HK-2 (cell line): ENCODE data around the gene CEACAM8.
A peak's percentile ranks its signal among the peaks of the same experiment; 100 is the strongest.
"Not testable (repeated sequence)": the region's sequence is repeated elsewhere in the genome, so short reads cannot be mapped to it uniquely, and the experiment has no call there.

Experiments used
- DNase-seq: peaks from one replicate; pipeline ENCODE4 v3.0.0-alpha.2; 2018; ENCODE audit not compliant: unreplicated experiment

The CEACAM8 gene

DNA sequence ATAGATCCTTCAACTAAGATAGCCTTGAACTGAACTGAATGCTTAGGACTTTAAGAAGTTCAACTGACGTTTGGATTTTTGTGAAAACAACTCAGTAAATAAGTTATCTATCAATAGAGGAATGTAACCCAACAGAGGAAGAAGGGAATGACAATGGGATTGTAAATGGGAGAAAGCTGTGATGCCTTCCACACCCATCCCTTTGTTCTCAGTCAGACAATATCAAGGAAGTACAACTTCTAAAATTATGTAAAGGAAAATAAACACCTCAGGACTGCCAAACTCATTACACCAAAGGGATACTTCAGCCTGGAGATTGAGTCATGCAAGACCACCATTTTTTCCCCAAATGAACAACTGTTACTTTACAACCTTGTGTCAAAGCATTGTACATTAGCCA, 21.1 kb downstream of the CEACAM8 start:
- no peak for DNase-seq

GRCh38 chr19:42571116-42571515, 23.6 kb downstream of the CEACAM8 start:
- no peak for DNase-seq

- DNase-seq, result no peak
Observed at GRCh38 chr19:42569193-42569592, 25.5 kb downstream of the CEACAM8 start.

DNA sequence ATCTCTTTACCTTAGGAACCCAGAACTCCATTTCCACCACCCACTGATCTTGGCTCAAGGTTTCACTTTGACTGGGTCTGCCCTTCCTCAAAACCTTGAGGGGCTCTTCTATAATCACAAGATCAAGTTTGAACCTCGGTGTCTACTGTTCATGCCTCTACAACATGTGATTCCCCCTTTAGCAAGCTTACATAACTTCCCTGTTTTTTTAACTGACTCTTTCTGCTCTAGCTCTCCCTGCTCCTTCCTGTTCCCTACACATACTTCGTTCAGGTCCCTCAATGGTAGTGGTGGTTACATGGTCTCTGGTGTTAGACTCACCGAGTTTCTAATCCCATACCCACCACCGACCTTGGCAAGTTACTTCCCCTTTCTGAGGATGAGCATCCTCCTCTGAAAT, 26.7 kb downstream of the CEACAM8 start:
- no peak for DNase-seq

DNA sequence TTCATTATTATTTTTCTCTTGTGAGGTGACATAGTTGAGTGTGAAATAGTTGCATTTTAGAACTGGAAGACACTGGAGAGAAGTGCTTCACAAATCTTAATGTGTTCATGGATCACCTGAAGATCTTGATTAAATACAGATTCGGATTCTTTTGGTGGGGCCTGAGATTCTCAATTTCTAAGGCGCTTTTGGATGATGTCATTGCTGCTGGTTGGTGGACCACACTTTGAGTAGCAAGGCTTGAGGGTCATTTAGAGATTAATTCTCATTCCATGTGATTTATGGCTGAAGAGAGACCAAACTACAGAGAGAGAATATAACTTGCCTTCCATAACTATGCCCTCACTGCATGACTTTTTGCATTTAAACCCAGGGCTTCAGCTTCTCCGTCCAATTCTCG, 27.2 kb downstream of the CEACAM8 start:
- no peak for DNase-seq

GRCh38 chr19:42563352-42564210, 31.1 kb downstream of the CEACAM8 start:
- no peak for DNase-seq

- no peak for DNase-seq
Observed at GRCh38 chr19:42561512-42561911, 33.2 kb downstream of the CEACAM8 start.

- DNase-seq, result no peak
Observed at GRCh38 chr19:42560731-42561130, 34.0 kb downstream of the CEACAM8 start.

- no peak for DNase-seq
Observed at GRCh38 chr19:42558450-42559150, 36.1 kb downstream of the CEACAM8 start.

DNA sequence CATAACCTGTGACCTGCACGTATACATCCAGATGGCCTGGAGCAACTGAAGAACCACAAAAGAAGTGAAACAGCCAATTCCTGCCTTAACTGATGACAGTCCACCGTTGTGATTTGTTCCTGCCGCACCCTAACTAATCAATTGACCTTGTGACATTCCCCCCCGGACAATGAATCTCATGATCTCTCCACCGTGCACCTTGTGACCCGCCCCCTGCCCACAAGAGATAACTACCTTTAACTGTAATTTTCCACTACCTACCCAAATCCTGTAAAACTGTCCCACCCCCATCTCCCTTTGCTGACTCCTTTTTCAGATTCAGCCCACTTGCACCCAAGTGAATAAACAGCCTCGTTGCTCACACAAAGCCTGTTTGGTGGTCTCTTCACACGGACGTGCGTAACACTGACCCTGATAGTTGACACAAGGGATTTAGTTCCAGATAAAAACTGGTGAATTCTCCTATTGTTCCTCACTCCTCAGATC, 37.3 kb downstream of the CEACAM8 start:
- not testable (repeated sequence) for DNase-seq

DNA sequence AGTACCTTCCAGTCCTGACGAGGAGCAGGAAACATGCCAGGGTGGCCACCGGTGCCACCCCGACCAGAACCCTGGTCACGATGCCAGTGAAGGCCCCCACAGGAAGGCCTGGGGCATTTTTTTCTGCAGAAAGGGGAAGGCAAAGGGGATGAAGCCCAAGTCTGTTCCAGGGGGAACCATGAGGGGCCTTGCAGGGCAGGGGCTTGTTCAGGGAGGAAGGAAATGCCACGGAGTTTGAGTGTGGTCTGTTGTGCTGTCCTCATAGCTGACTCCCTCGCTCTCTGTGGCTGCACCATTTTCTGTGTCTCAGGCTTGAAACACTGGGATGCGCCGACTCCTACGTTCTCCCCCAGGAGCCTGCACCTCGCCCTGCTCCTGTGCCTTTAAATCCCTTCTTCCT, 38.9 kb downstream of the CEACAM8 start:
- no peak for DNase-seq

- no peak for DNase-seq
Observed at GRCh38 chr19:42555317-42555716, 39.4 kb downstream of the CEACAM8 start.

GRCh38 chr19:42554046-42554575, 40.6 kb downstream of the CEACAM8 start:
- no peak for DNase-seq

DNA sequence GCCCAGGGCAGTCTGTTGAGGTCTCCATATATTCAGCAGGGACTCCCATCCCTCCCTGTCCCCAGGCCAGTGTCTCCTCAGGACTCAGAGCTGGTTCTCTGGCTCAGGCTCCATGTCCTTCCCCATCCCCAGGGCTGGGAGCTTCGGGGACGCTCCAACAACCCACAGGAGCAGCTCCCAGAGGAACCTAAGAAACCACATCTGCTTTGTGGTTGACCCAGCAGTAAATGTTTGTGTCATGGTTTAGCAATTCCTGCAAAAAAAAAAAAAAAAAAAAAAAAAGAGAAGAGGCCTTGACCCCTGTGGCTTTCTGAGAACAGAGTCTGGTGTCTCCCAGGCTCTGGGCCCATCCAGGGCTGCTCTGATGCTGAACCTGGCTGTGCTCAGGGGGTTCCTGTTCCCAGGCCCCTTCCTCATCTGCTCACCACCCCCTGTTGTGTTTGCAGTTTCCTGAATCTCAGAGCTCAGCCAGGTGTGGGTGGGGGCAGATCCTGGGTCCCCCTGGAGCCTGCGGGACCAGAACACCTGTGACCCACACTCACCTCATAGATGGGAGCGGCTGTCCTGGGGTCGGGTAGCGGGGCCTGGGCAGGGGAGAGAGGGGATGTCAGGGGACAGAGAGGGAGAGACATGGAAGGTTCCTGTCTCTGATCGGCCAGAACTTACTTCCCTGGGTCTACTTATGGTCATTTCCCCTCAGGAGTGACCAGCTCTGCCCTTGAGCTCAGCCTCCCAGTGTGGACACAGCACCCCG, 41.3 kb downstream of the CEACAM8 start:
- DNase-seq, result peak; percentile 35

- DNase-seq, result no peak
Observed at GRCh38 chr19:42552086-42553065, 42.3 kb downstream of the CEACAM8 start.

DNA sequence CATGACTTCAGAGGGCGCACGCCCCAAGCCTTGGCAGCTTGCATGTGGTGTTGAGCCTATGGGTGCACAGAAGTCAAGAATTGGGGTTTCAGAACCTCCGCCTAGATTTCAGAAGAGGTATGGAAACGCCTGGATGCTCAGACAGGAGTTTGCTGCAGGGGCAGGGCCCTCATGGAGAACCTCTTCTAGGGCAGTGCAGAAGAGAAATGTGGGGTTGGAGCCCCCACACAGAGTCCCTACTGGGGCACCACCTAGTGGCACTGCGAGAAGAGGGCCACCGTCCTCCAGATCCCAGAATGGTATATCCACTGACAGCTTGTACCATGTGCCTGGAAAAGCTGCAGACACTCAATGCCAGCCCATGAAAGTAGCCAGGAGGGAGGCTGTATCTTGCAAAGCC, 44.2 kb downstream of the CEACAM8 start:
- DNase-seq, result not testable (repeated sequence)

DNA sequence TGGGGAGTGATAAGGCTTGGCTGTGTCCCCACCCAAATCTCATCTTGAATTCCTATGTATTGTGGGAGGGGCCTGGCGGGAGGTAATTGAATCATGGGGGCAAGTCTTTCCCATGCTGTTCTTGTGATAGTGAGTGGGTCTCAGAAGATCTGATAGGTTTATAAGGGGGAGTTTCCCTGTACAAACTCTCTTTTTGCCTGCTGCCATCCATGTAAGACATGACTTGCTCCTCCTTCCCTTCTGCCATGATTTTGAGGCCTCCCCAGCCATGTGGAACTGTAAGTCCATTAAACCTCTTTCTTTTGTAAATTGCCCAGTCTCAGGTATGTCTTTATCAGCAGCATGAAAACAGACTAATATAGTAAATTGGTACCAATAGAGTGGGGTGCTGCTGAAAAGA, 45.7 kb downstream of the CEACAM8 start:
- DNase-seq, result not testable (repeated sequence)

DNA sequence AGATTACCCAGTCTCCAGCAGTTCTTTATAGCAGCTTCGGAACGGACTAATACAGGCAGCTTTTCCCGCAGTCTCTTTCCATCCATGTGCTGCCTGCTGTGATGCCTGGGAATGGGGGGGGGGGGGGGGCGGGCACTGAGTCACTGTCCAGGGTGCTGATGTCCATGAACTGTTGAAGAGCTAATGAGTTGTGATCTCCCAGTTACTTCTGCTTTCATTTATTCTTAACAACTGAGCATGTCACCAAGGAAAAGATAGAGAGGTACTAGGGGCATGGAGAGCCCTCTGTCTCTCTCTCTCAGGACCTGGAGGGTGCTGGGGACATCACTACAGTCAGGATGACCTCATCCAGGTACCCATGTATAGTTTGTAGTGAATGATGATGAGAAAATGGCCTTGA, 46.2 kb downstream of the CEACAM8 start:
- no peak for DNase-seq

- no peak for DNase-seq
Observed at GRCh38 chr19:42547929-42548328, 46.8 kb downstream of the CEACAM8 start.

GRCh38 chr19:42546831-42547500, 47.8 kb downstream of the CEACAM8 start:
- DNase-seq, result no peak
